Activated T-cell treated with anti-CD3 and anti-CD28 coated beads, Interleukin-2, amount 50 U/mL, for 72 hours (primary cell): ENCODE data around the gene TMC3. TPM values are rescaled to one million over a fixed set of nuclear protein-coding genes. Genes with fewer than 3 reads are reported as not detected.

Source experiments
- ATAC-seq, 2 donors: fragments of 150-1000 bp; cut with Tn5 transposase; replicated peaks in 1 of 2; 2 replicates each; pipeline ENCODE4 v1.10.0; 2021; ENCODE audit warnings: moderate library complexity in 2 of 2, mild to moderate bottlenecking in 1 of 2
- DNase-seq, 2 donors: peaks; one replicate each; pipeline ENCODE4 v3.0.0; 2021 to 2022; ENCODE audit warnings: mixed read lengths in 1 of 2
- H3K27ac Mint-ChIP-seq: one replicate; pipeline ENCODE4 v1.8.0; 2022; ENCODE audit warnings: mild to moderate bottlenecking, moderate library complexity, mixed read lengths
- H3K27me3 Mint-ChIP-seq: one replicate; pipeline ENCODE4 v1.8.0; 2022; ENCODE audit warnings: low read depth, mixed read lengths
- H3K36me3 Mint-ChIP-seq, 2 donors: one replicate each; pipeline ENCODE4 v1.8.0; 2022; ENCODE audit warnings: mixed read lengths in 2 of 2, mild to moderate bottlenecking in 1 of 2; ENCODE audit not compliant: insufficient read depth in 2 of 2
- H3K4me1 Mint-ChIP-seq: one replicate; pipeline ENCODE4 v1.8.0; 2022; ENCODE audit warnings: low read depth, mixed read lengths
- H3K4me3 Mint-ChIP-seq, 2 donors: one replicate each; pipeline ENCODE4 v1.8.0; 2022; ENCODE audit warnings: mild to moderate bottlenecking in 2 of 2, mixed read lengths in 2 of 2, moderate library complexity in 2 of 2
- H3K9me3 Mint-ChIP-seq, 2 donors: one replicate each; pipeline ENCODE4 v1.8.0; 2022; ENCODE audit warnings: mixed read lengths in 2 of 2
- total RNA-seq, 2 donors: library from RNA; stranded (reverse); gene quantifications; one replicate each; pipeline ENCODE4 v1.2.3, GENCODE V29; 2022

Gene TMC3
- total RNA-seq, 2 donors from 2014 or later, result not detected

- ATAC-seq (no peak), DNase-seq (no peak)
- Mint-ChIP-seq H3K27me3 (no peaks in the 10 kb centered on the region), H3K9me3 (no peaks in the 10 kb centered on the region), H3K36me3 (peaks cover 31 to 63% of the 10 kb centered on the region in 2 donors), H3K4me3 (peak overlapping the region; percentile 96 to 98), H3K4me1 (peaks cover 91% of the 10 kb centered on the region), H3K27ac (peak overlapping the region; percentile 94)
Measured at GRCh38 chr15:81303244-81304225, 70.5 kb downstream of the TMC3 start.

- peak in 1 of 2 donors; percentile 19 for ATAC-seq
- no peak for DNase-seq
Measured at GRCh38 chr15:81302701-81303109, 71.3 kb downstream of the TMC3 start.

GRCh38 chr15:81301815-81302399, 72.1 kb downstream of the TMC3 start:
- Mint-ChIP-seq H3K27ac (peak overlapping the region; percentile 31), H3K4me1 (peaks cover 93% of the 10 kb centered on the region)
- peak; percentile 77 to 78 for ATAC-seq

More at GRCh38 chr15:81302701-81303109, 71.3 kb downstream of the TMC3 start:
- H3K36me3 Mint-ChIP-seq, result peaks cover 31 to 61% of the 10 kb centered on the region in 2 donors
- peaks cover 93% of the 10 kb centered on the region for H3K4me1 Mint-ChIP-seq
- H3K27me3 Mint-ChIP-seq, result no peaks in the 10 kb centered on the region
- no peaks in the 10 kb centered on the region for H3K9me3 Mint-ChIP-seq
- H3K4me3 Mint-ChIP-seq, result peak overlapping the region; percentile 96 to 98
- H3K27ac Mint-ChIP-seq, result peak overlapping the region; percentile 94

GRCh38 chr15:81301385-81301784, 72.6 kb downstream of the TMC3 start:
- DNase-seq, result no peak
- ATAC-seq, result no peak

More at GRCh38 chr15:81301815-81302399, 72.1 kb downstream of the TMC3 start:
- H3K4me3 Mint-ChIP-seq, result peak overlapping the region; percentile 96 to 98
- peaks cover 32 to 62% of the 10 kb centered on the region in 2 donors for H3K36me3 Mint-ChIP-seq
- peak; percentile 62 to 66 for DNase-seq
- H3K9me3 Mint-ChIP-seq, result no peaks in the 10 kb centered on the region
- no peaks in the 10 kb centered on the region for H3K27me3 Mint-ChIP-seq

GRCh38 chr15:81299630-81300273, 74.3 kb downstream of the TMC3 start:
- ATAC-seq (no peak), DNase-seq (no peak)
- Mint-ChIP-seq H3K36me3 (peaks cover 25 to 43% of the 10 kb centered on the region in 2 donors), H3K27ac (peak overlapping the region; percentile 90), H3K9me3 (no peaks in the 10 kb centered on the region), H3K4me1 (peaks cover 97% of the 10 kb centered on the region), H3K27me3 (no peaks in the 10 kb centered on the region), H3K4me3 (peak overlapping the region; percentile 96 to 98)

More at GRCh38 chr15:81301385-81301784, 72.6 kb downstream of the TMC3 start:
- Mint-ChIP-seq H3K4me3 (peak overlapping the region; percentile 96 to 98), H3K36me3 (peaks cover 30 to 58% of the 10 kb centered on the region in 2 donors), H3K27ac (peak overlapping the region; percentile 78), H3K27me3 (no peaks in the 10 kb centered on the region), H3K4me1 (peaks cover 94% of the 10 kb centered on the region), H3K9me3 (no peaks in the 10 kb centered on the region)

GRCh38 chr15:81299156-81299555, 74.9 kb downstream of the TMC3 start:
- no peak for ATAC-seq
- H3K36me3 Mint-ChIP-seq, result peaks cover 23 to 37% of the 10 kb centered on the region in 2 donors
- H3K4me3 Mint-ChIP-seq, result peak overlapping the region; percentile 96 to 98

GRCh38 chr15:81298611-81299010, 75.4 kb downstream of the TMC3 start:
- Mint-ChIP-seq H3K36me3 (peaks cover 23 to 31% of the 10 kb centered on the region in 2 donors), H3K27ac (peak overlapping the region; percentile 90)
- DNase-seq, result no peak

More at GRCh38 chr15:81299156-81299555, 74.9 kb downstream of the TMC3 start:
- no peak for DNase-seq
- peak overlapping the region; percentile 90 for H3K27ac Mint-ChIP-seq
- H3K4me1 Mint-ChIP-seq, result peaks cover 97% of the 10 kb centered on the region
- H3K27me3 Mint-ChIP-seq, result no peaks in the 10 kb centered on the region
- H3K9me3 Mint-ChIP-seq, result no peaks in the 10 kb centered on the region

GRCh38 chr15:81297603-81298575, 76.1 kb downstream of the TMC3 start:
- H3K4me1 Mint-ChIP-seq, result peaks cover 96% of the 10 kb centered on the region
- no peaks in the 10 kb centered on the region for H3K9me3 Mint-ChIP-seq
- H3K27me3 Mint-ChIP-seq, result no peaks in the 10 kb centered on the region
- no peak for DNase-seq
- peaks cover 20 to 25% of the 10 kb centered on the region in 2 donors for H3K36me3 Mint-ChIP-seq
- ATAC-seq, result peak in 1 of 2 donors; percentile 6
- H3K4me3 Mint-ChIP-seq, result peak overlapping the region; percentile 96 to 98
- H3K27ac Mint-ChIP-seq, result peak overlapping the region; percentile 90

More at GRCh38 chr15:81298611-81299010, 75.4 kb downstream of the TMC3 start:
- ATAC-seq, result no peak
- peak overlapping the region; percentile 96 to 98 for H3K4me3 Mint-ChIP-seq
- no peaks in the 10 kb centered on the region for H3K9me3 Mint-ChIP-seq
- peaks cover 97% of the 10 kb centered on the region for H3K4me1 Mint-ChIP-seq
- no peaks in the 10 kb centered on the region for H3K27me3 Mint-ChIP-seq

GRCh38 chr15:81297147-81297572, 76.9 kb downstream of the TMC3 start:
- peaks cover 96% of the 10 kb centered on the region for H3K4me1 Mint-ChIP-seq
- H3K27ac Mint-ChIP-seq, result peak overlapping the region; percentile 90
- DNase-seq, result no peak
- ATAC-seq, result no peak
- peak overlapping the region; percentile 96 to 98 for H3K4me3 Mint-ChIP-seq
- H3K36me3 Mint-ChIP-seq, result peaks cover 17 to 20% of the 10 kb centered on the region in 2 donors
- H3K9me3 Mint-ChIP-seq, result no peaks in the 10 kb centered on the region
- H3K27me3 Mint-ChIP-seq, result no peaks in the 10 kb centered on the region

- H3K36me3 Mint-ChIP-seq, result peaks cover 12 to 15% of the 10 kb centered on the region in 2 donors
- peak; percentile 70 for ATAC-seq
Measured at GRCh38 chr15:81296673-81297072, 77.3 kb downstream of the TMC3 start.

GRCh38 chr15:81296186-81296585, 77.8 kb downstream of the TMC3 start:
- ATAC-seq, result no peak
- Mint-ChIP-seq H3K36me3 (peaks cover 12 to 13% of the 10 kb centered on the region in 2 donors), H3K27me3 (no peaks in the 10 kb centered on the region), H3K9me3 (no peaks in the 10 kb centered on the region), H3K4me1 (peaks cover 96% of the 10 kb centered on the region), H3K4me3 (peak overlapping the region; percentile 96 to 98), H3K27ac (peak overlapping the region; percentile 90)
- DNase-seq, result no peak

More at GRCh38 chr15:81296673-81297072, 77.3 kb downstream of the TMC3 start:
- Mint-ChIP-seq H3K4me3 (peak overlapping the region; percentile 96 to 98), H3K27me3 (no peaks in the 10 kb centered on the region), H3K27ac (peak overlapping the region; percentile 90), H3K9me3 (no peaks in the 10 kb centered on the region), H3K4me1 (peaks cover 96% of the 10 kb centered on the region)
- DNase-seq, result peak; percentile 81 to 85
